ENCODE data around the gene CLMP. TPM values are rescaled to one million over a fixed set of nuclear protein-coding genes. Genes with fewer than 3 reads are reported as not detected.

The CLMP gene
- total and polyA plus RNA-seq, 4 donors: 0.12 to 1.3 (median 0.35) TPM

- 83% methylated on average over 8 of the region's 8 CpGs for WGBS
- DNase-seq (ENCODE audit: low spot score): no peak
- Histone ChIP-seq H3K4me1 (ENCODE audit: control insufficient read depth in 4 of 4, insufficient read depth in 4 of 4, low read length in 3 of 4) (no peaks in the 10 kb centered on the region), H3K27me3 (ENCODE audit: control insufficient read depth in 4 of 4, insufficient read depth in 4 of 4, low read length in 3 of 4) (no peaks in the 10 kb centered on the region), H3K27ac (ENCODE audit: low read depth in 1 of 2, low read length in 2 of 2) (no peak overlapping the region), H3K36me3 (ENCODE audit: control insufficient read depth in 4 of 4, insufficient read depth in 3 of 4, low read depth in 1 of 4, low read length in 3 of 4) (no peaks in the 10 kb centered on the region), H3K9ac (ENCODE audit: low read depth in 1 of 2, low read length in 2 of 2) (no peak overlapping the region), H3K4me3 (ENCODE audit: low read depth in 1 of 3, low read length in 3 of 3) (no peak overlapping the region), H3K9me3 (ENCODE audit: control insufficient read depth in 4 of 4, low read length in 3 of 4) (no peaks in the 10 kb centered on the region)
- no peak for TF ChIP-seq JUND (IDR thresholded peaks at IDR 0.05)
- TF ChIP-seq, protein P1, sequence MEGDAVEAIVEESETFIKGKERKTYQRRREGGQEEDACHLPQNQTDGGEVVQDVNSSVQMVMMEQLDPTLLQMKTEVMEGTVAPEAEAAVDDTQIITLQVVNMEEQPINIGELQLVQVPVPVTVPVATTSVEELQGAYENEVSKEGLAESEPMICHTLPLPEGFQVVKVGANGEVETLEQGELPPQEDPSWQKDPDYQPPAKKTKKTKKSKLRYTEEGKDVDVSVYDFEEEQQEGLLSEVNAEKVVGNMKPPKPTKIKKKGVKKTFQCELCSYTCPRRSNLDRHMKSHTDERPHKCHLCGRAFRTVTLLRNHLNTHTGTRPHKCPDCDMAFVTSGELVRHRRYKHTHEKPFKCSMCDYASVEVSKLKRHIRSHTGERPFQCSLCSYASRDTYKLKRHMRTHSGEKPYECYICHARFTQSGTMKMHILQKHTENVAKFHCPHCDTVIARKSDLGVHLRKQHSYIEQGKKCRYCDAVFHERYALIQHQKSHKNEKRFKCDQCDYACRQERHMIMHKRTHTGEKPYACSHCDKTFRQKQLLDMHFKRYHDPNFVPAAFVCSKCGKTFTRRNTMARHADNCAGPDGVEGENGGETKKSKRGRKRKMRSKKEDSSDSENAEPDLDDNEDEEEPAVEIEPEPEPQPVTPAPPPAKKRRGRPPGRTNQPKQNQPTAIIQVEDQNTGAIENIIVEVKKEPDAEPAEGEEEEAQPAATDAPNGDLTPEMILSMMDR (IDR thresholded peaks at IDR 0.05; ENCODE audit: low read depth, low read length, missing input control): no peak
- TF ChIP-seq EGR1 (IDR thresholded peaks at IDR 0.05; ENCODE audit: low read depth in 2 of 2): no peak
- TF ChIP-seq NR2F2 (IDR thresholded peaks at IDR 0.05): no peak
- TF ChIP-seq YY1 (IDR thresholded peaks at IDR 0.05): no peak
- TF ChIP-seq, protein P2, sequence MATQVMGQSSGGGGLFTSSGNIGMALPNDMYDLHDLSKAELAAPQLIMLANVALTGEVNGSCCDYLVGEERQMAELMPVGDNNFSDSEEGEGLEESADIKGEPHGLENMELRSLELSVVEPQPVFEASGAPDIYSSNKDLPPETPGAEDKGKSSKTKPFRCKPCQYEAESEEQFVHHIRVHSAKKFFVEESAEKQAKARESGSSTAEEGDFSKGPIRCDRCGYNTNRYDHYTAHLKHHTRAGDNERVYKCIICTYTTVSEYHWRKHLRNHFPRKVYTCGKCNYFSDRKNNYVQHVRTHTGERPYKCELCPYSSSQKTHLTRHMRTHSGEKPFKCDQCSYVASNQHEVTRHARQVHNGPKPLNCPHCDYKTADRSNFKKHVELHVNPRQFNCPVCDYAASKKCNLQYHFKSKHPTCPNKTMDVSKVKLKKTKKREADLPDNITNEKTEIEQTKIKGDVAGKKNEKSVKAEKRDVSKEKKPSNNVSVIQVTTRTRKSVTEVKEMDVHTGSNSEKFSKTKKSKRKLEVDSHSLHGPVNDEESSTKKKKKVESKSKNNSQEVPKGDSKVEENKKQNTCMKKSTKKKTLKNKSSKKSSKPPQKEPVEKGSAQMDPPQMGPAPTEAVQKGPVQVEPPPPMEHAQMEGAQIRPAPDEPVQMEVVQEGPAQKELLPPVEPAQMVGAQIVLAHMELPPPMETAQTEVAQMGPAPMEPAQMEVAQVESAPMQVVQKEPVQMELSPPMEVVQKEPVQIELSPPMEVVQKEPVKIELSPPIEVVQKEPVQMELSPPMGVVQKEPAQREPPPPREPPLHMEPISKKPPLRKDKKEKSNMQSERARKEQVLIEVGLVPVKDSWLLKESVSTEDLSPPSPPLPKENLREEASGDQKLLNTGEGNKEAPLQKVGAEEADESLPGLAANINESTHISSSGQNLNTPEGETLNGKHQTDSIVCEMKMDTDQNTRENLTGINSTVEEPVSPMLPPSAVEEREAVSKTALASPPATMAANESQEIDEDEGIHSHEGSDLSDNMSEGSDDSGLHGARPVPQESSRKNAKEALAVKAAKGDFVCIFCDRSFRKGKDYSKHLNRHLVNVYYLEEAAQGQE (IDR thresholded peaks at IDR 0.05): no peak
- no peak for TF ChIP-seq FOXA1 (IDR thresholded peaks at IDR 0.05)
- no peak for TF ChIP-seq ATF3 (IDR thresholded peaks at IDR 0.05)
Observed at GRCh38 chr11:123228496-123229163, 33.6 kb upstream of the CLMP start.

GRCh38 chr11:123227763-123228495 is 32.9 kb upstream of the CLMP start:
- no peak for TF ChIP-seq FOXA1 (IDR thresholded peaks at IDR 0.05)
- TF ChIP-seq FOXA2 (IDR thresholded peaks at IDR 0.05): no peak
- TF ChIP-seq, protein P1 (IDR thresholded peaks at IDR 0.05; ENCODE audit: low read depth, low read length, missing input control): no peak
- TF ChIP-seq, protein P3, sequence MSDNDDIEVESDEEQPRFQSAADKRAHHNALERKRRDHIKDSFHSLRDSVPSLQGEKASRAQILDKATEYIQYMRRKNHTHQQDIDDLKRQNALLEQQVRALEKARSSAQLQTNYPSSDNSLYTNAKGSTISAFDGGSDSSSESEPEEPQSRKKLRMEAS (IDR thresholded peaks at IDR 0.05): no peak
- TF ChIP-seq HNF4G (IDR thresholded peaks at IDR 0.05): no peak
- TF ChIP-seq, protein P2 (IDR thresholded peaks at IDR 0.05): no peak
- TF ChIP-seq TAF1 (conservative IDR thresholded peaks at IDR 0.05): no peak
- TF ChIP-seq JUND (IDR thresholded peaks at IDR 0.05): no peak
- no peak for TF ChIP-seq RXRA (IDR thresholded peaks at IDR 0.05)
- Histone ChIP-seq H3K27ac (ENCODE audit: low read depth in 1 of 2, low read length in 2 of 2) (no peak overlapping the region), H3K9me3 (ENCODE audit: control insufficient read depth in 4 of 4, low read length in 3 of 4) (no peaks in the 10 kb centered on the region), H3K27me3 (ENCODE audit: control insufficient read depth in 4 of 4, insufficient read depth in 4 of 4, low read length in 3 of 4) (no peaks in the 10 kb centered on the region), H3K36me3 (ENCODE audit: control insufficient read depth in 4 of 4, insufficient read depth in 3 of 4, low read depth in 1 of 4, low read length in 3 of 4) (no peaks in the 10 kb centered on the region), H3K4me3 (ENCODE audit: low read depth in 1 of 3, low read length in 3 of 3) (no peak overlapping the region), H3K4me1 (ENCODE audit: control insufficient read depth in 4 of 4, insufficient read depth in 4 of 4, low read length in 3 of 4) (no peaks in the 10 kb centered on the region), H3K9ac (ENCODE audit: low read depth in 1 of 2, low read length in 2 of 2) (no peak overlapping the region)
- 83% methylated on average over 7 of the region's 7 CpGs for WGBS
- no peak for DNase-seq (ENCODE audit: low spot score)
